ENCODE data around the gene PANX1.

DNA sequence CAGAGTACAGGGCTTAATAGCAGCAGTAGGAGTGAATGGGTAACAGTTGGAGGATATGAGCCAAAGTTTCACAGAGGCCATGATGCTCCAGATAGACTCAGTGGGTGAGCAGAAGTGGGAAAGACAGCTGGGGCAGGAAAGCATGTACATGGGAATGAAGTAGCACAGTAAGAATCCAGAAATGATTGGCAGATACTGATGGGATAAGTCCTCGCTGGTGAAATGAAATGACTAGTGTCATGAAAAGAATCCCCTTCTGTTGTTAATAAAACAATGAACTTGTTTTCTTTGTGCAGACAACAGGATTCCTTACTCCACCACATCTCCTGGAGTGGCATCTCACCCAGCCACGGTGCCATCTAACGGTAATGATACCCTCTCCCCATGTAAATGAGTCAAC lies 17.4 kb upstream of the PANX1 start:
- TF ChIP-seq, protein P1, sequence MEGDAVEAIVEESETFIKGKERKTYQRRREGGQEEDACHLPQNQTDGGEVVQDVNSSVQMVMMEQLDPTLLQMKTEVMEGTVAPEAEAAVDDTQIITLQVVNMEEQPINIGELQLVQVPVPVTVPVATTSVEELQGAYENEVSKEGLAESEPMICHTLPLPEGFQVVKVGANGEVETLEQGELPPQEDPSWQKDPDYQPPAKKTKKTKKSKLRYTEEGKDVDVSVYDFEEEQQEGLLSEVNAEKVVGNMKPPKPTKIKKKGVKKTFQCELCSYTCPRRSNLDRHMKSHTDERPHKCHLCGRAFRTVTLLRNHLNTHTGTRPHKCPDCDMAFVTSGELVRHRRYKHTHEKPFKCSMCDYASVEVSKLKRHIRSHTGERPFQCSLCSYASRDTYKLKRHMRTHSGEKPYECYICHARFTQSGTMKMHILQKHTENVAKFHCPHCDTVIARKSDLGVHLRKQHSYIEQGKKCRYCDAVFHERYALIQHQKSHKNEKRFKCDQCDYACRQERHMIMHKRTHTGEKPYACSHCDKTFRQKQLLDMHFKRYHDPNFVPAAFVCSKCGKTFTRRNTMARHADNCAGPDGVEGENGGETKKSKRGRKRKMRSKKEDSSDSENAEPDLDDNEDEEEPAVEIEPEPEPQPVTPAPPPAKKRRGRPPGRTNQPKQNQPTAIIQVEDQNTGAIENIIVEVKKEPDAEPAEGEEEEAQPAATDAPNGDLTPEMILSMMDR (IDR thresholded peaks at IDR 0.05; ENCODE audit: poor library complexity), result no peak
- TF ChIP-seq EZH2 (IDR thresholded peaks at IDR 0.05; ENCODE audit: borderline replicate concordance) (no peak), EZH2phosphoT487 (IDR thresholded peaks at IDR 0.05; ENCODE audit: low read depth, severe bottlenecking, unreplicated experiment) (no peak)
